Dermis blood vessel endothelial cell (primary cell): Measurements from ENCODE around the gene ZNF669. TPM values are rescaled to one million over a fixed set of nuclear protein-coding genes. Genes with fewer than 3 reads are reported as not detected.

Source experiments
- DNase-seq: peaks from one replicate; pipeline ENCODE4 v3.0.0; 2010
- total RNA-seq: library from RNA; depleted of rRNA; stranded (reverse); fragments of >200 nt; gene quantifications from 2 replicates; pipeline ENCODE4 v1.2.3, GENCODE V29; 2014

The ZNF669 gene
- total RNA-seq, 1 donor from 2014 or later = 19.4 TPM

DNA sequence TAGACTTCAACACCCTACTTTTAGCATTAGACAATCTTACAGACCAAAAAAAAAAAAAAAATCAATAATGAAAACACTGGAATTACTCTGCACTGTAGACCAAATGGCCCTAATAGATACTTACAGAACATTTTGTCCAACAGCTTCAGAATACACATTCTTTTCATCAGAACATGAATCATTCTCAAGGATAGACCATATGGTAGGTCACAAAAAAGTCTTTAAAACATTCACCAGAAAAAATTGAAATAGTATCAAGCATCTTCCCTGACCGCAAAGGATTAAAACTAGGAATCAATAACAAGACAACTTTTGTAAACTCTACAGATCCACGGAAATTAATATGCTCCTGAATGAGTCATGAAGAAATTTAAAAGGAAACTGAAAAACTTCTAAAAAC is 48.1 kb downstream of the ZNF669 start:
- DNase-seq = no peak

DNA sequence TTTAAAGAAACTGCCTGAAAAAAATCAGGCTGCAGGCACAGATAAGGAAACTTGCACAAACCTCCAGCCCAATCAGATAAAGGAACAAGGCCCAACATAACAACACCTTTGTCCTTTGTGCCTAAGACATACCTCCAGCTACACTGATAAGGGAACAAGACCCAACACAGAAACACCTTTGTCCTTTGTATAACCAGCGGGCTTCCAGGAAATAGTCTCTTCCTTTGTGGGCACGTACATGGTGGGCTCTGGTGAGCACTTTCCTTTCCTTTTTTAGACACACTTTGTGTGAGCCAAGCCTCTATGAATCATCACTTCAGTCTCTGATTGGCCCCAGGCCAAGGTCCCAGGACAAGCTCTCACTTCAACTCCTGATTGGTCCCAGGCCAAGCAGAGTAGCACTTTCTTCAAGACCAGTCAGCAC is 49.2 kb downstream of the ZNF669 start:
- DNase-seq = peak; percentile 91

Other genes with a start within 250 kb of the ZNF669 start
- gene AHCTF1, start 172.4 kb downstream of the ZNF669 start, total RNA-seq = 31.7 and 39.9 TPM in 2 replicates
- gene ZNF695, start 96.3 kb downstream of the ZNF669 start, total RNA-seq = 2.7 and 2.9 TPM in 2 replicates
- gene ZNF670, start 25.5 kb downstream of the ZNF669 start, total RNA-seq = 7.0 and 10.4 TPM in 2 replicates
- 60.8 and 93.4 TPM in 2 replicates for gene ZNF124, start 67.7 kb upstream of the ZNF669 start, total RNA-seq
- not detected in 2 replicates for gene VN1R5, start 151.7 kb upstream of the ZNF669 start, total RNA-seq
- gene ZNF496, start 227.5 kb upstream of the ZNF669 start, total RNA-seq = 27.7 and 32.3 TPM in 2 replicates